ENCODE data around the gene ZBTB7C. TPM values are rescaled to one million over a fixed set of nuclear protein-coding genes. Genes with fewer than 3 reads are reported as not detected.
A peak's percentile ranks its signal among the peaks of the same experiment; 100 is the strongest.

The ZBTB7C gene
- total RNA-seq, 3 donors from 2014 or later: 5.6 to 26.5 (median 6.1) TPM

GRCh38 chr18:48116017-48116416 is 293.2 kb downstream of the ZBTB7C start:
- no peaks in the 10 kb centered on the region for H3K27me3 ChIP-seq
- no peaks in the 10 kb centered on the region for H3K36me3 ChIP-seq
- intact Hi-C loops (cut with DNase I; ENCODE audit: low total_unique reads): no loop called here
- H3K9me3 ChIP-seq: no peaks in the 10 kb centered on the region
- H3K4me1 ChIP-seq: no peaks in the 10 kb centered on the region
- H3K4me3 ChIP-seq: no peak overlapping the region
- H3K27ac ChIP-seq: peak overlapping the region in 1 of 2 donors; percentile 36
- TF ChIP-seq, protein P1, sequence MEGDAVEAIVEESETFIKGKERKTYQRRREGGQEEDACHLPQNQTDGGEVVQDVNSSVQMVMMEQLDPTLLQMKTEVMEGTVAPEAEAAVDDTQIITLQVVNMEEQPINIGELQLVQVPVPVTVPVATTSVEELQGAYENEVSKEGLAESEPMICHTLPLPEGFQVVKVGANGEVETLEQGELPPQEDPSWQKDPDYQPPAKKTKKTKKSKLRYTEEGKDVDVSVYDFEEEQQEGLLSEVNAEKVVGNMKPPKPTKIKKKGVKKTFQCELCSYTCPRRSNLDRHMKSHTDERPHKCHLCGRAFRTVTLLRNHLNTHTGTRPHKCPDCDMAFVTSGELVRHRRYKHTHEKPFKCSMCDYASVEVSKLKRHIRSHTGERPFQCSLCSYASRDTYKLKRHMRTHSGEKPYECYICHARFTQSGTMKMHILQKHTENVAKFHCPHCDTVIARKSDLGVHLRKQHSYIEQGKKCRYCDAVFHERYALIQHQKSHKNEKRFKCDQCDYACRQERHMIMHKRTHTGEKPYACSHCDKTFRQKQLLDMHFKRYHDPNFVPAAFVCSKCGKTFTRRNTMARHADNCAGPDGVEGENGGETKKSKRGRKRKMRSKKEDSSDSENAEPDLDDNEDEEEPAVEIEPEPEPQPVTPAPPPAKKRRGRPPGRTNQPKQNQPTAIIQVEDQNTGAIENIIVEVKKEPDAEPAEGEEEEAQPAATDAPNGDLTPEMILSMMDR (IDR thresholded peaks at IDR 0.05): no peak
- TF ChIP-seq POLR2A (IDR thresholded peaks at IDR 0.05) (no peak), POLR2AphosphoS5 (IDR thresholded peaks at IDR 0.05) (no peak)
- no peak for DNase-seq (ENCODE audit: low spot score in 2 of 2)

GRCh38 chr18:48113691-48114090 is 295.5 kb downstream of the ZBTB7C start:
- Histone ChIP-seq H3K27ac (no peak overlapping the region), H3K27me3 (no peaks in the 10 kb centered on the region), H3K4me1 (no peaks in the 10 kb centered on the region), H3K4me3 (no peak overlapping the region), H3K36me3 (no peaks in the 10 kb centered on the region), H3K9me3 (no peaks in the 10 kb centered on the region)
- no peak for TF ChIP-seq POLR2A (IDR thresholded peaks at IDR 0.05)
- TF ChIP-seq, protein P1 (IDR thresholded peaks at IDR 0.05): no peak
- TF ChIP-seq POLR2AphosphoS5 (IDR thresholded peaks at IDR 0.05): no peak
- intact Hi-C loops (cut with DNase I; ENCODE audit: low total_unique reads): no loop called here
- DNase-seq (ENCODE audit: low spot score in 2 of 2): no peak

DNA sequence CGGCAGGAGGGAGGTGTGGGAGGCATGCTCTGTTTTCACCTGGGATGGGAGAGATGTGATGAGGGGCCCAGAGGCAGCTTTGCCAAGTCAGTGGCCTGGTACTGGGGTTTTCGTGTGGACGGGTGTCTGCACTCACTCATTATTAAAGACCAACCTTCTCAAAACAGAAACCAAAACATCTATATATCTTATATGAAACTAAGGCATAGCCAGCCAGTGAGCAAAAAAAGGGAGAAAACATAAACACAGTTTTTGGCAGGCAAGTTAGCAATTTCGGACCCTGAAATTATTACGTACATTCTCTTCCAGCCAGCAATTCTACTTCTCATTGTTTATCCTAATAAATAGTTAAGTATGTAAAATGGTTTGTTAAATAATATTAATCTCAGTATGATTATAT is 297.6 kb downstream of the ZBTB7C start:
- TF ChIP-seq POLR2A (IDR thresholded peaks at IDR 0.05) (no peak), POLR2AphosphoS5 (IDR thresholded peaks at IDR 0.05) (no peak)
- TF ChIP-seq, protein P1 (IDR thresholded peaks at IDR 0.05): no peak
- Histone ChIP-seq H3K4me1 (no peaks in the 10 kb centered on the region), H3K27me3 (no peaks in the 10 kb centered on the region), H3K4me3 (no peak overlapping the region), H3K27ac (no peak overlapping the region), H3K9me3 (no peaks in the 10 kb centered on the region), H3K36me3 (no peaks in the 10 kb centered on the region)
- intact Hi-C loops (cut with DNase I; ENCODE audit: low total_unique reads): no loop called here
- no peak for DNase-seq (ENCODE audit: low spot score in 2 of 2)

DNA sequence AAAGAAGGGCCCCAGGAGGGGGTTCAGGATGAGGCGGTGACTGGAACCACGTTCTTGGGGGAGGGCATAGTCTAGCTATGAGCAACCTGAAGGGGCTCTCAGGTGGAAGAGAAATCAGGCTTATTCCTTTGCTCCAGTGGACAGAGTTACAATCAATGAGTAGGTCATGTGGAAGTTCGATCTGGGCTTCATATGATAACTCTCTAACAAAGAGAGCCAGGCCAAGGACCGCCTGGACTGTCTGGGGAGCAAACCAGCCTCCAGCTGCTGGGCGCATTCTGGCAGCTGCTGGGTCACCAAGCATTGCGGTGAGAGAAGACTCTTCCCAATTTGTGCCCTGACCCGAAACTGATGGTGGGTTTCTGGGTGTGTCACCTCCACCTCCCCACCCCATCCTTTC is 298.4 kb downstream of the ZBTB7C start:
- intact Hi-C loops (cut with DNase I; ENCODE audit: low total_unique reads): no loop called here

DNA sequence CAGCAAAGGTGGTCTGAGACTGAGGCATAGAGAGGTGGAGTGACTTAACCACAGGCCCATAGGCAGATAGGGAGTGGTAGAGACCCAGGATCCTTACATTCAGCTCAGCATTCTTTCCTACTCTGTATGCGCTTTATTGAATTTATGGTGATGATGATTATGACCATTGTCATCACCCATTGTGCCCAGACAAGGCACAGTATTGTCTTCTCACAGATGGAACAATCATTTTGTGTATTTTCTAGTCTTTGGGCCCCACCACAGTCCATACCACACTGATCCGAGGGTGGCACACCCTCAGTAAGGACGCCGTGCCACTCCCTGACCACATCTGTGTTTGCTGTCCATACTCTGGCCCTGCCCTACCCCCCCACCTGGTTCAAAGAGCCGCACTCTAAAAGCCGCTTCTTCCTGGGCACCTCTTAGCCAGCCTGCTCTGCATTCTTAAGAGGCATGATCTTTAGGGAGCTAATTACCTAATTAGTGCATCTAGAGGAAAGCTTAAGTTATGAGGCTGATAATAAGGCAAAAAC is 299.2 kb downstream of the ZBTB7C start:
- Histone ChIP-seq H3K36me3 (no peaks in the 10 kb centered on the region), H3K27ac (no peak overlapping the region), H3K4me1 (no peaks in the 10 kb centered on the region), H3K27me3 (no peaks in the 10 kb centered on the region), H3K9me3 (no peaks in the 10 kb centered on the region), H3K4me3 (no peak overlapping the region)
- intact Hi-C loops (cut with DNase I; ENCODE audit: low total_unique reads): no loop called here
- DNase-seq (ENCODE audit: low spot score in 2 of 2): no peak
- TF ChIP-seq, protein P1 (IDR thresholded peaks at IDR 0.05): no peak
- no peak for TF ChIP-seq POLR2AphosphoS5 (IDR thresholded peaks at IDR 0.05)
- no peak for TF ChIP-seq POLR2A (IDR thresholded peaks at IDR 0.05)

More for the DNA sequence above, 298.4 kb downstream of the ZBTB7C start:
- H3K27ac ChIP-seq: no peak overlapping the region
- H3K27me3 ChIP-seq: no peaks in the 10 kb centered on the region
- no peaks in the 10 kb centered on the region for H3K4me1 ChIP-seq
- no peak overlapping the region for H3K4me3 ChIP-seq
- H3K9me3 ChIP-seq: no peaks in the 10 kb centered on the region
- no peak for DNase-seq (ENCODE audit: low spot score in 2 of 2)
- TF ChIP-seq, protein P1 (IDR thresholded peaks at IDR 0.05): no peak
- TF ChIP-seq POLR2A (IDR thresholded peaks at IDR 0.05) (no peak), POLR2AphosphoS5 (IDR thresholded peaks at IDR 0.05) (no peak)
- no peaks in the 10 kb centered on the region for H3K36me3 ChIP-seq
